Testis (tissue), 2 donors: ENCODE results near the gene LRRFIP2.

Experiments
- CTCF ChIP-seq, 3 experiments: fragments of 450-650 bp in 2 of 3; fragments of 200-600 bp in 1 of 3; sonication (generic) in 1 of 3; IDR thresholded peaks; one replicate each; pipeline ENCODE4 v1.5.1; 2016 to 2019; ENCODE audit warnings: antibody characterized with exemption in 3 of 3, mild to moderate bottlenecking in 2 of 3, moderate library complexity in 1 of 3
- POLR2A ChIP-seq: fragments of 450-650 bp; IDR thresholded peaks from one replicate; pipeline ENCODE4 v1.6.1; 2017; ENCODE audit warnings: antibody characterized with exemption, mild to moderate bottlenecking, moderate library complexity

GRCh38 chr3:37092484-37092883 is 81.9 kb downstream of the LRRFIP2 start:
- TF ChIP-seq CTCF (IDR thresholded peaks at IDR 0.05): no peak
- no peak for TF ChIP-seq POLR2A
